CD14-positive monocyte (primary cell): ENCODE measurements around the gene SLC22A4. TPM values are rescaled to one million over a fixed set of nuclear protein-coding genes. Genes with fewer than 3 reads are reported as not detected.

ENCODE experiments used
- DNase-seq, 3 donors: peaks; one replicate each; pipeline ENCODE4 v3.0.0-alpha.2; 2011 to 2022
- H2AFZ ChIP-seq: 2 replicates; pipeline ENCODE4 v1.6.0; 2012; ENCODE audit warnings: mild to moderate bottlenecking, low read depth, low read length, inconsistent platforms; ENCODE audit not compliant: insufficient read depth, poor library complexity, severe bottlenecking
- H3K27ac ChIP-seq, 2 donors: 1 replicate in 1 of 2; 2 replicates in 1 of 2; pipeline ENCODE4 v1.5.1; 2012 to 2013; ENCODE audit warnings: low read length in 2 of 2, control low read depth in 1 of 2, inconsistent platforms in 1 of 2, low read depth in 1 of 2, mild to moderate bottlenecking in 1 of 2
- H3K27me3 ChIP-seq, 2 donors: one replicate each; pipeline versions ENCODE4 v1.6.0 to v1.6.1; 2011 to 2013; ENCODE audit warnings: low read length in 2 of 2; ENCODE audit not compliant: control insufficient read depth in 2 of 2, insufficient read depth in 2 of 2
- H3K36me3 ChIP-seq, 2 donors: replicated peaks in 1 of 2; 1 replicate in 1 of 2; 2 replicates in 1 of 2; pipeline versions ENCODE4 v1.5.1 to v1.6.1; 2012 to 2013; ENCODE audit warnings: low read length in 2 of 2, control low read depth in 1 of 2, inconsistent platforms in 1 of 2, mild to moderate bottlenecking in 1 of 2; ENCODE audit not compliant: insufficient read depth in 2 of 2, control insufficient read depth in 1 of 2
- H3K4me1 ChIP-seq, 2 donors: 1 replicate in 1 of 2; 2 replicates in 1 of 2; pipeline versions ENCODE4 v1.5.1 to v1.6.1; 2012 to 2013; ENCODE audit warnings: low read length in 2 of 2, control low read depth in 1 of 2, inconsistent platforms in 1 of 2, mild to moderate bottlenecking in 1 of 2, moderate library complexity in 1 of 2; ENCODE audit not compliant: insufficient read depth in 2 of 2, control insufficient read depth in 1 of 2
- H3K4me2 ChIP-seq: replicated peaks from 2 replicates; pipeline ENCODE3; 2012; ENCODE audit warnings: low read length, moderate library complexity, mild to moderate bottlenecking; ENCODE audit not compliant: poor library complexity, severe bottlenecking; ENCODE audit errors: extremely low read depth
- H3K4me3 ChIP-seq, 3 experiments: fragments of 200-600 bp in 1 of 3; sonication (generic) in 1 of 3; replicated peaks in 1 of 3; 1 replicate in 2 of 3; 2 replicates in 1 of 3; pipeline ENCODE4 v1.5.1; 2011 to 2013; ENCODE audit warnings: low read length in 3 of 3, mild to moderate bottlenecking in 3 of 3, control low read depth in 2 of 3, low read depth in 2 of 3, inconsistent platforms in 1 of 3, moderate library complexity in 1 of 3
- H3K79me2 ChIP-seq: 2 replicates; pipeline ENCODE4 v1.6.0; 2012; ENCODE audit warnings: mild to moderate bottlenecking, control low read depth, inconsistent platforms, low read length, moderate library complexity; ENCODE audit not compliant: insufficient read depth
- H3K9ac ChIP-seq: 2 replicates; pipeline ENCODE4 v1.6.0; 2017; ENCODE audit warnings: low read length, mild to moderate bottlenecking; ENCODE audit not compliant: insufficient read depth, poor library complexity, severe bottlenecking
- H3K9me3 ChIP-seq, 2 donors: replicated peaks in 1 of 2; 1 replicate in 1 of 2; 2 replicates in 1 of 2; pipeline versions ENCODE4 v1.5.1 to v1.6.1; 2012 to 2013; ENCODE audit warnings: low read length in 2 of 2, control low read depth in 1 of 2; ENCODE audit not compliant: control insufficient read depth in 1 of 2, insufficient read depth in 1 of 2
- H4K20me1 ChIP-seq: 2 replicates; pipeline ENCODE4 v1.6.0; 2012; ENCODE audit warnings: mild to moderate bottlenecking, low read length, control low read depth, moderate library complexity; ENCODE audit not compliant: insufficient read depth
- H3K27ac Mint-ChIP-seq, 7 donors: one replicate each; pipeline ENCODE4 v1.8.0; 2020; ENCODE audit warnings: mild to moderate bottlenecking in 7 of 7, mixed read lengths in 7 of 7, moderate library complexity in 6 of 7, inconsistent platforms in 2 of 7
- H3K27me3 Mint-ChIP-seq, 3 donors: one replicate each; pipeline ENCODE4 v1.8.0; 2021 to 2022; ENCODE audit warnings: low read depth in 3 of 3, mild to moderate bottlenecking in 3 of 3, mixed read lengths in 3 of 3, moderate library complexity in 3 of 3, inconsistent platforms in 1 of 3
- H3K36me3 Mint-ChIP-seq, 2 donors: one replicate each; pipeline ENCODE4 v1.8.0; 2020; ENCODE audit warnings: mixed read lengths in 2 of 2, inconsistent platforms in 1 of 2, mild to moderate bottlenecking in 1 of 2
- H3K4me1 Mint-ChIP-seq: one replicate; pipeline ENCODE4 v1.8.0; 2020; ENCODE audit warnings: mild to moderate bottlenecking, mixed read lengths
- H3K4me3 Mint-ChIP-seq, 2 donors: one replicate each; pipeline ENCODE4 v1.8.0; 2020; ENCODE audit warnings: mild to moderate bottlenecking in 2 of 2, mixed read lengths in 2 of 2, moderate library complexity in 1 of 2
- H3K9me3 Mint-ChIP-seq, 7 donors: one replicate each; pipeline ENCODE4 v1.8.0; 2020 to 2022; ENCODE audit warnings: mixed read lengths in 7 of 7, mild to moderate bottlenecking in 6 of 7, moderate library complexity in 6 of 7, inconsistent platforms in 2 of 7
- WGBS: methylation state at CpG from one replicate; pipeline ENCODE4 v1.1.5; 2013; ENCODE audit warnings: missing lambda C conversion rate; ENCODE audit not compliant: insufficient coverage; 5-methylcytosine and 5-hydroxymethylcytosine counted together
- intact Hi-C, 2 donors: fragments of 100-400 bp; cut with micrococcal nuclease; formaldehyde crosslinking; loops; one replicate each; pipeline versions ENCODE4 v1.15.0 to v1.15.1; 2023
- polyA plus RNA-seq, 3 donors: library from polyadenylated mRNA; depleted of rRNA in 1 of 3; unstranded in 2 of 3; stranded (reverse) in 1 of 3; fragments of 300-500 nt in 2 of 3; fragments of >200 nt in 1 of 3; fragmentation: Illumina TruSeq in 2 of 3; gene quantifications; 1 replicate in 2 of 3; 2 replicates in 1 of 3; pipeline ENCODE4 v1.2.3, GENCODE V29; 2012 to 2021
- TF ChIP-seq, protein P1 (sequence below): fragments of 200-600 bp; IDR thresholded peaks from one replicate; pipeline ENCODE4 v1.8.0; 2022; ENCODE audit warnings: antibody characterized with exemption, mild to moderate bottlenecking

SLC22A4 gene
- polyA plus RNA-seq, 3 donors = 7.2 to 13.0 (median 12.2) TPM

DNA sequence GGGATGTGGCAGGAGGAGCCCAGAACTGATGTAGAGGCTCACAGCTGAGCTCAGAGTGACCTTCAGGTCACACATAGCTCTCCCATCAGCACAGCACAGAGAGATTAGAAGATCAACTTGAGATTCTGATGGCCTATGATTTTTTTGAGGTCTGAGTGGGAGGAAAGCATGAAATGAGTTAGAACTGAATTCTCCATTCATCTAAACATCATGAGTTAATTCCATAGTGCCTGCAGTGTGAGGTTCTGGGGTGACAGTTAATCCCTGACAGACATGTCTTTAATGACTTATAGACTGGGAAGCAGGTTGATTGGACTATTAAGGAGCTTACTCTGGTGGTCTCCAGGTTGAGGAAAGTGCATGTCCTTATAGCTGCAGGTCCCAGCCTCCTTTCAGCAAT, 97.7 kb downstream of the SLC22A4 start:
- Mint-ChIP-seq H3K27ac (no peak overlapping the region), H3K4me3 (no peak overlapping the region), H3K27me3 (no peaks in the 10 kb centered on the region), H3K4me1 (peaks cover 24% of the 10 kb centered on the region), H3K9me3 (no peaks in the 10 kb centered on the region), H3K36me3 (peaks cover 28 to 40% of the 10 kb centered on the region in 2 donors)
- Histone ChIP-seq H4K20me1 (no peaks in the 10 kb centered on the region), H3K36me3 (peaks cover 24 to 70% of the 10 kb centered on the region in 2 donors), H3K79me2 (no peaks in the 10 kb centered on the region), H2AFZ (no peak overlapping the region), H3K4me2 (no peak overlapping the region), H3K27ac (no peak overlapping the region), H3K9me3 (no peaks in the 10 kb centered on the region), H3K4me3 (no peak overlapping the region), H3K4me1 (peaks cover 25 to 31% of the 10 kb centered on the region in 2 donors), H3K9ac (no peak overlapping the region), H3K27me3 (no peaks in the 10 kb centered on the region)
- TF ChIP-seq, protein P1, sequence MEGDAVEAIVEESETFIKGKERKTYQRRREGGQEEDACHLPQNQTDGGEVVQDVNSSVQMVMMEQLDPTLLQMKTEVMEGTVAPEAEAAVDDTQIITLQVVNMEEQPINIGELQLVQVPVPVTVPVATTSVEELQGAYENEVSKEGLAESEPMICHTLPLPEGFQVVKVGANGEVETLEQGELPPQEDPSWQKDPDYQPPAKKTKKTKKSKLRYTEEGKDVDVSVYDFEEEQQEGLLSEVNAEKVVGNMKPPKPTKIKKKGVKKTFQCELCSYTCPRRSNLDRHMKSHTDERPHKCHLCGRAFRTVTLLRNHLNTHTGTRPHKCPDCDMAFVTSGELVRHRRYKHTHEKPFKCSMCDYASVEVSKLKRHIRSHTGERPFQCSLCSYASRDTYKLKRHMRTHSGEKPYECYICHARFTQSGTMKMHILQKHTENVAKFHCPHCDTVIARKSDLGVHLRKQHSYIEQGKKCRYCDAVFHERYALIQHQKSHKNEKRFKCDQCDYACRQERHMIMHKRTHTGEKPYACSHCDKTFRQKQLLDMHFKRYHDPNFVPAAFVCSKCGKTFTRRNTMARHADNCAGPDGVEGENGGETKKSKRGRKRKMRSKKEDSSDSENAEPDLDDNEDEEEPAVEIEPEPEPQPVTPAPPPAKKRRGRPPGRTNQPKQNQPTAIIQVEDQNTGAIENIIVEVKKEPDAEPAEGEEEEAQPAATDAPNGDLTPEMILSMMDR = no peak
- intact Hi-C loops = no loop called here
- DNase-seq = no peak

DNA sequence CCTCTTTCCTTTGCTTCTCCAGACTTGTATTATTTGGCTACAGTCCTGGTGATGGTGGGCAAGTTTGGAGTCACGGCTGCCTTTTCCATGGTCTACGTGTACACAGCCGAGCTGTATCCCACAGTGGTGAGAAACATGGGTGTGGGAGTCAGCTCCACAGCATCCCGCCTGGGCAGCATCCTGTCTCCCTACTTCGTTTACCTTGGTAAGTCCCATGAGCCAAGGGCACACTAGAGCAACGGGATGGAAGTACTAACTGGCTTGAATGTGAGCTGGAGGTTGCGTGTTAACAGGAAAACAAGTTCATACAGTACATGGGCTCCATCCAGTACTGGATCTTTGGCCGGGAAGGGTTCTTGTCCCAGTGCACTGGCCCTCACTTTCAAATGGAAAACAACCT, 98.2 kb downstream of the SLC22A4 start:
- H3K36me3 ChIP-seq = peaks cover 24 to 70% of the 10 kb centered on the region in 2 donors

More for the DNA sequence above, 98.2 kb downstream of the SLC22A4 start:
- no peak overlapping the region for H3K27ac Mint-ChIP-seq
- WGBS = 94% methylated on average over 3 of the region's 8 CpGs
- Histone ChIP-seq H3K4me3 (no peak overlapping the region), H3K27ac (no peak overlapping the region), H3K9ac (no peak overlapping the region), H4K20me1 (no peaks in the 10 kb centered on the region), H3K79me2 (no peaks in the 10 kb centered on the region), H3K4me2 (no peak overlapping the region), H3K4me1 (peaks cover 20 to 25% of the 10 kb centered on the region in 2 donors), H3K27me3 (no peaks in the 10 kb centered on the region), H3K9me3 (no peaks in the 10 kb centered on the region), H2AFZ (no peak overlapping the region)
- H3K9me3 Mint-ChIP-seq = no peaks in the 10 kb centered on the region
- intact Hi-C loops = no loop called here
- H3K36me3 Mint-ChIP-seq = peaks cover 28 to 40% of the 10 kb centered on the region in 2 donors
- H3K4me3 Mint-ChIP-seq = no peak overlapping the region
- H3K4me1 Mint-ChIP-seq = peaks cover 19% of the 10 kb centered on the region
- DNase-seq = no peak
- TF ChIP-seq, protein P1 = no peak
- H3K27me3 Mint-ChIP-seq = no peaks in the 10 kb centered on the region
